ENCODE results near the gene BNIP3. TPM values are rescaled to one million over a fixed set of nuclear protein-coding genes. Genes with fewer than 3 reads are reported as not detected.

Gene BNIP3
- total RNA-seq, 1 experiment from 2014 or later, result 18.4 TPM

DNA sequence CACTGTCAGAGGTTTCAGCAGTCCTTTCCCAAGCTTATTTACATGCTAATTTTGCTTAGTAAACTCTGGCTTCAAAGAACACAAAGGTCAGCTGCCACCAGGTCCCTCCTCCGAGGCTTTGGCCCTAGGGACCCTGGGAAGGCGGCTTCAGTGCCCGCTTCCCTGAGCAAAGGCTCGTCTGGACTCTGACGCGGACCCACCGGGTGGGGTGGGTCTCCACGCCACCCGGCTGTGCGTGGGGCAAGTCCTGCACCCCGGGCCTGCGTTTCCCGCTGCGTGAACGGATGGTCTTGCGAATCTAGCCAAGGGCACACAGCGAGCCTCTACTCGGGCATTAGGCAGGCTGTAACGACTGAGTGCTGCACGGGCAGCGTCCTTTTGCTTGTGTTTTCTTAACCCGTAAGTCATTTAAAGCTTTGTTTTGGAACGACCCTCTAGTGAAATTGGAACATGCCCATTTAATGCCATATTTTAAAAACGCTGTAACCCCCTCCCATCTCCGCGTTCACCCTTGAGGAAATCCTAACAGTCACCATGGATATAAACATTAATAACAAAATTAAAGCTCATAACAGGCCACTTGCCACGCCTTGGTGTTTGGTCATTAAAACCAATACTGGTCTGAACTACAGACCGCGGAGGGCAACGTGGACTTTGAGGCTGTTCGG lies 828 bp downstream of the BNIP3 start:
- POLR2A ChIA-PET, result no interaction called here

DNA sequence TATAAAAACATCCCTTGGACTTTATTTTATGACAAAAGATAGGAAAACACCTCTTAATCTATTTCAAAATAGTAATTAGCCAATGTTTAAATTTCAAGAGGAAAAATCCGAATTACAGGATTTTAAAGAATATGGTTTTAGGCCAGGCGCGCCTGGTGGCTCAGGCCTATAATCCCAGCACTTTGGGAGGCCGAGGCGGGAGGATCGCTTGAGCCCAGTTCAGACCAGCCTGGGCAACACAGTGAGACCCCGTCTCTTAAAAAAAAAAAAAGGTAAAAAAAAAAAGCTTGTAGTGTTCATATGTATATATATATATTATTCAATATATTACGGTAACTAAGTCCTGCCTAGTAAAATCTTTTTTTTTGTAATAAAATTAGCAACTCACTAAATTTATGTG lies 1.4 kb downstream of the BNIP3 start:
- Histone ChIP-seq H3K4me1 (no peaks in the 10 kb centered on the region), H3K4me3 (ENCODE audit: low read depth, low read length) (peak overlapping the region; percentile 78), H3K9me3 (no peaks in the 10 kb centered on the region), H3K36me3 (ENCODE audit: control insufficient read depth, insufficient read depth, low read length) (no peaks in the 10 kb centered on the region), H3K27me3 (replicated peaks; ENCODE audit: control insufficient read depth, insufficient read depth, low read length) (no peaks in the 10 kb centered on the region)
- Mint-ChIP-seq H3K27me3 (ENCODE audit: insufficient read depth, unreplicated experiment) (no peaks in the 10 kb centered on the region), H3K36me3 (ENCODE audit: insufficient read depth, unreplicated experiment) (peaks cover 24% of the 10 kb centered on the region), H3K9me3 (ENCODE audit: unreplicated experiment) (no peaks in the 10 kb centered on the region), H3K4me3 (ENCODE audit: unreplicated experiment) (no peak overlapping the region), H3K4me1 (ENCODE audit: low read depth, unreplicated experiment) (no peaks in the 10 kb centered on the region), H3K27ac (ENCODE audit: unreplicated experiment) (no peak overlapping the region)
- CTCF ChIA-PET, result interaction anchor here (1.7 kb wide), 1 partner anchor 43 kb away, joined by 16 read pairs; no protein-coding TSS in a partner anchor
- no peak for DNase-seq
- TF ChIP-seq, protein P1, sequence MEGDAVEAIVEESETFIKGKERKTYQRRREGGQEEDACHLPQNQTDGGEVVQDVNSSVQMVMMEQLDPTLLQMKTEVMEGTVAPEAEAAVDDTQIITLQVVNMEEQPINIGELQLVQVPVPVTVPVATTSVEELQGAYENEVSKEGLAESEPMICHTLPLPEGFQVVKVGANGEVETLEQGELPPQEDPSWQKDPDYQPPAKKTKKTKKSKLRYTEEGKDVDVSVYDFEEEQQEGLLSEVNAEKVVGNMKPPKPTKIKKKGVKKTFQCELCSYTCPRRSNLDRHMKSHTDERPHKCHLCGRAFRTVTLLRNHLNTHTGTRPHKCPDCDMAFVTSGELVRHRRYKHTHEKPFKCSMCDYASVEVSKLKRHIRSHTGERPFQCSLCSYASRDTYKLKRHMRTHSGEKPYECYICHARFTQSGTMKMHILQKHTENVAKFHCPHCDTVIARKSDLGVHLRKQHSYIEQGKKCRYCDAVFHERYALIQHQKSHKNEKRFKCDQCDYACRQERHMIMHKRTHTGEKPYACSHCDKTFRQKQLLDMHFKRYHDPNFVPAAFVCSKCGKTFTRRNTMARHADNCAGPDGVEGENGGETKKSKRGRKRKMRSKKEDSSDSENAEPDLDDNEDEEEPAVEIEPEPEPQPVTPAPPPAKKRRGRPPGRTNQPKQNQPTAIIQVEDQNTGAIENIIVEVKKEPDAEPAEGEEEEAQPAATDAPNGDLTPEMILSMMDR (IDR thresholded peaks at IDR 0.05; ENCODE audit: insufficient read depth in 1 of 2, low read depth in 1 of 2, low read length in 1 of 2, severe bottlenecking in 1 of 2, unreplicated experiment in 1 of 2), result no peak
- intact Hi-C loops (cut with micrococcal nuclease; ENCODE audit: unreplicated experiment), result loop anchor here (10.0 kb wide), 1 partner anchor 164 kb away; no protein-coding TSS in a partner anchor
- no TSS peak for BruUV-seq (replicated peaks)
- POLR2A ChIA-PET, result no interaction called here

More for the DNA sequence above, 828 bp downstream of the BNIP3 start:
- DNase-seq, result no peak
- CTCF ChIA-PET, result interaction anchor here (1.7 kb wide), 1 partner anchor 42 kb away, joined by 16 read pairs; no protein-coding TSS in a partner anchor
- Mint-ChIP-seq H3K27me3 (ENCODE audit: insufficient read depth, unreplicated experiment) (no peaks in the 10 kb centered on the region), H3K4me1 (ENCODE audit: low read depth, unreplicated experiment) (no peaks in the 10 kb centered on the region), H3K4me3 (ENCODE audit: unreplicated experiment) (peak overlapping the region; percentile 75), H3K9me3 (ENCODE audit: unreplicated experiment) (no peaks in the 10 kb centered on the region), H3K36me3 (ENCODE audit: insufficient read depth, unreplicated experiment) (peaks cover 19% of the 10 kb centered on the region), H3K27ac (ENCODE audit: unreplicated experiment) (no peak overlapping the region)
- Histone ChIP-seq H3K27me3 (replicated peaks; ENCODE audit: control insufficient read depth, insufficient read depth, low read length) (no peaks in the 10 kb centered on the region), H3K4me1 (no peaks in the 10 kb centered on the region), H3K36me3 (ENCODE audit: control insufficient read depth, insufficient read depth, low read length) (no peaks in the 10 kb centered on the region), H3K4me3 (ENCODE audit: low read depth, low read length) (peak overlapping the region; percentile 78), H3K9me3 (no peaks in the 10 kb centered on the region)
- TSS peak; percentile 60 for BruUV-seq (replicated peaks)
- intact Hi-C loops (cut with micrococcal nuclease; ENCODE audit: unreplicated experiment), result loop anchor here (1.0 to 10.0 kb wide), 2 partner anchors 42 to 164 kb away; no protein-coding TSS in a partner anchor
- TF ChIP-seq, protein P1 (IDR thresholded peaks at IDR 0.05; ENCODE audit: insufficient read depth in 1 of 2, low read depth in 1 of 2, low read length in 1 of 2, severe bottlenecking in 1 of 2, unreplicated experiment in 1 of 2), result no peak

DNA sequence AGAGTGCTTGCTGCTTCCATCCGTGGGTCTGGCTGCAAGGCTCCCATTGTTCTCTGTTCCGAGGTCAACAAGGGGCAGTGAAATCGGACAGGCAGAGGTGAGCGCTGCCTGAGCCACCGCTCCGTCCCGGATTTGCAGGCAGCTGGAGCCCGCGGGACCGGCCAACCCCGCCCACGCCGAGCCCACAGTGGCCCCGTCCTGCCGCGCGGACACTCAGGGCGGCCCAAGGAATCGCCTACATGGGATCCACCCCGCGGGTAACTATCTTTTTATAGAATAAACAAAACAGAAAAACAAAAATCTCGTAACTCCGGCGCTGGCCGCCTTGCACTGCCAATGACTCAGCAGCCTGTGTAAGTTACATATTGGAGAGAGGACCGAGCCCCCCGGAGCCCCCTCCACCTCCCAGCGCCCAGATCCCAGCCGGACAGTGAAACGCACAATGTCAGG lies 1.9 kb downstream of the BNIP3 start:
- no peaks in the 10 kb centered on the region for H3K4me1 Mint-ChIP-seq (ENCODE audit: low read depth, unreplicated experiment)
- Histone ChIP-seq H3K36me3 (ENCODE audit: control insufficient read depth, insufficient read depth, low read length) (no peaks in the 10 kb centered on the region), H3K4me1 (no peaks in the 10 kb centered on the region), H3K9me3 (no peaks in the 10 kb centered on the region), H3K4me3 (ENCODE audit: low read depth, low read length) (peak overlapping the region; percentile 9; the same call in 1 of the 2 replicates), H3K27me3 (replicated peaks; ENCODE audit: control insufficient read depth, insufficient read depth, low read length) (no peaks in the 10 kb centered on the region)
- no TSS peak for BruUV-seq (replicated peaks)
- DNase-seq, result no peak
- ChIA-PET CTCF (no interaction called here), POLR2A (no interaction called here)
- no peak overlapping the region for H3K27ac Mint-ChIP-seq (ENCODE audit: unreplicated experiment)
- TF ChIP-seq, protein P1 (IDR thresholded peaks at IDR 0.05; ENCODE audit: insufficient read depth in 1 of 2, low read depth in 1 of 2, low read length in 1 of 2, severe bottlenecking in 1 of 2, unreplicated experiment in 1 of 2), result no peak
- no peaks in the 10 kb centered on the region for H3K9me3 Mint-ChIP-seq (ENCODE audit: unreplicated experiment)
- no peak overlapping the region for H3K4me3 Mint-ChIP-seq (ENCODE audit: unreplicated experiment)
- intact Hi-C loops (cut with micrococcal nuclease; ENCODE audit: unreplicated experiment), result loop anchor here (10.0 kb wide), 1 partner anchor 165 kb away; no protein-coding TSS in a partner anchor
- peaks cover 24% of the 10 kb centered on the region for H3K36me3 Mint-ChIP-seq (ENCODE audit: insufficient read depth, unreplicated experiment)
- H3K27me3 Mint-ChIP-seq (ENCODE audit: insufficient read depth, unreplicated experiment), result no peaks in the 10 kb centered on the region
